Nephron progenitor cell (in vitro differentiated cells): ENCODE results near the gene GNAT2.

Experiments
- DNase-seq: peaks from one replicate; pipeline ENCODE4 v3.0.0; 2021
- H3K27ac Mint-ChIP-seq: 2 replicates; pipeline ENCODE4 v1.8.0; 2021; ENCODE audit warnings: mild to moderate bottlenecking, moderate library complexity, mixed read lengths
- H3K27me3 Mint-ChIP-seq: 2 replicates; pipeline ENCODE4 v1.8.0; 2021; ENCODE audit warnings: mild to moderate bottlenecking, low read depth, mixed read lengths; ENCODE audit not compliant: poor library complexity
- H3K36me3 Mint-ChIP-seq: 2 replicates; pipeline ENCODE4 v1.8.0; 2021; ENCODE audit warnings: low read depth, mixed read lengths
- H3K4me1 Mint-ChIP-seq: 2 replicates; pipeline ENCODE4 v1.8.0; 2021; ENCODE audit warnings: mixed read lengths
- H3K4me3 Mint-ChIP-seq: 2 replicates; pipeline ENCODE4 v1.8.0; 2021; ENCODE audit warnings: mild to moderate bottlenecking, moderate library complexity, mixed read lengths
- H3K9me3 Mint-ChIP-seq: 2 replicates; pipeline ENCODE4 v1.8.0; 2021; ENCODE audit warnings: mild to moderate bottlenecking, moderate library complexity, mixed read lengths
- TF ChIP-seq, protein P1 (sequence below): fragments of 200-600 bp; sonication (generic); IDR thresholded peaks from 2 replicates; pipeline ENCODE4 v1.5.0; 2021; ENCODE audit warnings: antibody characterized with exemption

GNAT2 gene

GRCh38 chr1:109598156-109598555 lies 21.3 kb downstream of the GNAT2 start:
- TF ChIP-seq, protein P1, sequence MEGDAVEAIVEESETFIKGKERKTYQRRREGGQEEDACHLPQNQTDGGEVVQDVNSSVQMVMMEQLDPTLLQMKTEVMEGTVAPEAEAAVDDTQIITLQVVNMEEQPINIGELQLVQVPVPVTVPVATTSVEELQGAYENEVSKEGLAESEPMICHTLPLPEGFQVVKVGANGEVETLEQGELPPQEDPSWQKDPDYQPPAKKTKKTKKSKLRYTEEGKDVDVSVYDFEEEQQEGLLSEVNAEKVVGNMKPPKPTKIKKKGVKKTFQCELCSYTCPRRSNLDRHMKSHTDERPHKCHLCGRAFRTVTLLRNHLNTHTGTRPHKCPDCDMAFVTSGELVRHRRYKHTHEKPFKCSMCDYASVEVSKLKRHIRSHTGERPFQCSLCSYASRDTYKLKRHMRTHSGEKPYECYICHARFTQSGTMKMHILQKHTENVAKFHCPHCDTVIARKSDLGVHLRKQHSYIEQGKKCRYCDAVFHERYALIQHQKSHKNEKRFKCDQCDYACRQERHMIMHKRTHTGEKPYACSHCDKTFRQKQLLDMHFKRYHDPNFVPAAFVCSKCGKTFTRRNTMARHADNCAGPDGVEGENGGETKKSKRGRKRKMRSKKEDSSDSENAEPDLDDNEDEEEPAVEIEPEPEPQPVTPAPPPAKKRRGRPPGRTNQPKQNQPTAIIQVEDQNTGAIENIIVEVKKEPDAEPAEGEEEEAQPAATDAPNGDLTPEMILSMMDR = no peak
- Mint-ChIP-seq H3K27ac (no peak overlapping the region), H3K9me3 (no peaks in the 10 kb centered on the region), H3K36me3 (peaks cover 50% of the 10 kb centered on the region), H3K27me3 (peaks cover 3% of the 10 kb centered on the region), H3K4me1 (no peaks in the 10 kb centered on the region), H3K4me3 (no peak overlapping the region)
- no peak for DNase-seq

GRCh38 chr1:109595531-109595930 lies 23.9 kb downstream of the GNAT2 start:
- no peaks in the 10 kb centered on the region for H3K4me1 Mint-ChIP-seq
- TF ChIP-seq, protein P1 = no peak
- no peaks in the 10 kb centered on the region for H3K9me3 Mint-ChIP-seq
- no peak for DNase-seq
- no peak overlapping the region for H3K27ac Mint-ChIP-seq
- no peak overlapping the region for H3K4me3 Mint-ChIP-seq
- no peaks in the 10 kb centered on the region for H3K27me3 Mint-ChIP-seq
- H3K36me3 Mint-ChIP-seq = peaks cover 60% of the 10 kb centered on the region

GRCh38 chr1:109592916-109593315 lies 26.5 kb downstream of the GNAT2 start:
- DNase-seq = no peak
- no peak overlapping the region for H3K4me3 Mint-ChIP-seq
- peaks cover 2% of the 10 kb centered on the region for H3K27me3 Mint-ChIP-seq
- TF ChIP-seq, protein P1 = no peak
- no peaks in the 10 kb centered on the region for H3K4me1 Mint-ChIP-seq
- peaks cover 59% of the 10 kb centered on the region for H3K36me3 Mint-ChIP-seq
- H3K9me3 Mint-ChIP-seq = no peaks in the 10 kb centered on the region
- no peak overlapping the region for H3K27ac Mint-ChIP-seq

GRCh38 chr1:109589679-109590078 lies 29.7 kb downstream of the GNAT2 start:
- Mint-ChIP-seq H3K4me3 (no peak overlapping the region), H3K36me3 (peaks cover 69% of the 10 kb centered on the region), H3K9me3 (no peaks in the 10 kb centered on the region), H3K27ac (no peak overlapping the region), H3K27me3 (peaks cover 2% of the 10 kb centered on the region), H3K4me1 (no peaks in the 10 kb centered on the region)
- TF ChIP-seq, protein P1 = no peak
- no peak for DNase-seq

DNA sequence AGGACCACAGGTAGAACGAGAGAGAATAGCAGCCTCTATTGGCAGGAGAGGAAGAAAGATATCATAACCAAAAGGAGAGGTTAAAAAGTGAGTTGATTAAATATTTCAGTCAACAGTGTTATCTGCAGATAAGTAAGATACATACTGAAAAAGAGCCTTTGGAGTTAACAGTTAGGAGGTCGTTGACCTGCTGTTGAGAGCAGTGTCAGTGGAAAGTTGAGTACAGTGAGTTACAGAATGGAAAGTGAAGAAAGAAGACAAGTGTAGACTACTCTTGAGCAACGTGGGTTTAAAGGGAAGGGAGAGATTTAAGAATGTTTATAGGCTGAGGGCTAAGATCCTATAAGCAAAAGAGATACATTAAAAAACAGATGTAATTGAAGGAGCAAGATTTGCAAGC lies 30.2 kb downstream of the GNAT2 start:
- Mint-ChIP-seq H3K36me3 (peaks cover 70% of the 10 kb centered on the region), H3K27ac (peak overlapping the region; percentile 2), H3K27me3 (peaks cover 2% of the 10 kb centered on the region), H3K4me1 (no peaks in the 10 kb centered on the region), H3K9me3 (no peaks in the 10 kb centered on the region), H3K4me3 (no peak overlapping the region)
- TF ChIP-seq, protein P1 = no peak
- no peak for DNase-seq

DNA sequence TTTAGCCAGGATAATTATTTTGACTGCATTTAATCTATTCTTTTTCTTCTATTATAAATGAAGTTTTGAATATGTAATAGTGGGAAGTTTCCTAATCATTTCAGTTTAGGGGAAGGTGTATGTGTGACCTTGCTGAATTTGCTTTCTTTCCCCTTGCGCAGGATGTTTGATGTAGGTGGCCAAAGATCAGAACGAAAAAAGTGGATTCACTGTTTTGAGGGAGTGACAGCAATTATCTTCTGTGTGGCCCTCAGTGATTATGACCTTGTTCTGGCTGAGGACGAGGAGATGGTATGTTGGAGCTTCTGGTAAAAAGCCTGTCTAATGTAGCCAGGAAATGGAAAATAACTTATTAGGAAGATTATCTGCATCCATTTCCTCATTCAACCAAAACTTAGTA lies 33.4 kb downstream of the GNAT2 start:
- TF ChIP-seq, protein P1 = no peak
- Mint-ChIP-seq H3K9me3 (no peaks in the 10 kb centered on the region), H3K4me3 (no peak overlapping the region), H3K4me1 (no peaks in the 10 kb centered on the region), H3K27ac (no peak overlapping the region), H3K36me3 (peaks cover 72% of the 10 kb centered on the region), H3K27me3 (peaks cover 2% of the 10 kb centered on the region)
- no peak for DNase-seq
